ENCODE data around the gene KISS1R. TPM values are rescaled to one million over a fixed set of nuclear protein-coding genes. Genes with fewer than 3 reads are reported as not detected.
"Not testable (repeated sequence)": the region's sequence is repeated elsewhere in the genome, so short reads cannot be mapped to it uniquely, and the experiment has no call there.

The KISS1R gene
- total and polyA plus RNA-seq, 8 donors: 0.11 to 0.23 (median 0.15) TPM; not detected in 5

DNA sequence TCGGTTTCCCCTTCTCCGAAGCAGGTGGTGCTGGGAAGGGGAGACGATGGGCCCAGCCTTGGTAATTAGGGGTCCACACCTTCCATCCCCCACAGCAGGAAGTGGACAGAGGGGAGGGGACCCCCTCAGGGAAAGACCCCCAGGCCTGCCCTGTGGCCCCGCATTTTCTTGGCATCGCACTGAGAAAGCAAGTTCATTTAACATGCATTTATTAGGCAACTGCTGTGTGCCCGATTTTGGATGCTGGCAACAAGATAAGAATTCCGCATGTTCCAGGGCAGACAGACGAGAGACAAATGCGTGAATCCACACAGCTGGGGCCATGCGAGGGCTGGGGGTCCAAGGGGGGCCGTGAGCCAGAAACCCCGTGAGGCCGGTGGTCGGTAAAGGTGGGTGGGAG lies 37.1 kb downstream of the KISS1R start:
- TF ChIP-seq, protein P1, sequence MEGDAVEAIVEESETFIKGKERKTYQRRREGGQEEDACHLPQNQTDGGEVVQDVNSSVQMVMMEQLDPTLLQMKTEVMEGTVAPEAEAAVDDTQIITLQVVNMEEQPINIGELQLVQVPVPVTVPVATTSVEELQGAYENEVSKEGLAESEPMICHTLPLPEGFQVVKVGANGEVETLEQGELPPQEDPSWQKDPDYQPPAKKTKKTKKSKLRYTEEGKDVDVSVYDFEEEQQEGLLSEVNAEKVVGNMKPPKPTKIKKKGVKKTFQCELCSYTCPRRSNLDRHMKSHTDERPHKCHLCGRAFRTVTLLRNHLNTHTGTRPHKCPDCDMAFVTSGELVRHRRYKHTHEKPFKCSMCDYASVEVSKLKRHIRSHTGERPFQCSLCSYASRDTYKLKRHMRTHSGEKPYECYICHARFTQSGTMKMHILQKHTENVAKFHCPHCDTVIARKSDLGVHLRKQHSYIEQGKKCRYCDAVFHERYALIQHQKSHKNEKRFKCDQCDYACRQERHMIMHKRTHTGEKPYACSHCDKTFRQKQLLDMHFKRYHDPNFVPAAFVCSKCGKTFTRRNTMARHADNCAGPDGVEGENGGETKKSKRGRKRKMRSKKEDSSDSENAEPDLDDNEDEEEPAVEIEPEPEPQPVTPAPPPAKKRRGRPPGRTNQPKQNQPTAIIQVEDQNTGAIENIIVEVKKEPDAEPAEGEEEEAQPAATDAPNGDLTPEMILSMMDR (IDR thresholded peaks at IDR 0.05): no peak
- intact Hi-C loops (cut with DNase I): no loop called here
- Histone ChIP-seq H3K27ac (no peak overlapping the region), H3K4me1 (peaks cover 11 to 37% of the 10 kb centered on the region in 2 donors), H3K27me3 (no peaks in the 10 kb centered on the region), H3K4me3 (no peak overlapping the region), H3K9me3 (no peaks in the 10 kb centered on the region), H3K36me3 (peaks cover 0 to 8% of the 10 kb centered on the region in 2 donors)
- ATAC-seq (no peak), DNase-seq (no peak)

DNA sequence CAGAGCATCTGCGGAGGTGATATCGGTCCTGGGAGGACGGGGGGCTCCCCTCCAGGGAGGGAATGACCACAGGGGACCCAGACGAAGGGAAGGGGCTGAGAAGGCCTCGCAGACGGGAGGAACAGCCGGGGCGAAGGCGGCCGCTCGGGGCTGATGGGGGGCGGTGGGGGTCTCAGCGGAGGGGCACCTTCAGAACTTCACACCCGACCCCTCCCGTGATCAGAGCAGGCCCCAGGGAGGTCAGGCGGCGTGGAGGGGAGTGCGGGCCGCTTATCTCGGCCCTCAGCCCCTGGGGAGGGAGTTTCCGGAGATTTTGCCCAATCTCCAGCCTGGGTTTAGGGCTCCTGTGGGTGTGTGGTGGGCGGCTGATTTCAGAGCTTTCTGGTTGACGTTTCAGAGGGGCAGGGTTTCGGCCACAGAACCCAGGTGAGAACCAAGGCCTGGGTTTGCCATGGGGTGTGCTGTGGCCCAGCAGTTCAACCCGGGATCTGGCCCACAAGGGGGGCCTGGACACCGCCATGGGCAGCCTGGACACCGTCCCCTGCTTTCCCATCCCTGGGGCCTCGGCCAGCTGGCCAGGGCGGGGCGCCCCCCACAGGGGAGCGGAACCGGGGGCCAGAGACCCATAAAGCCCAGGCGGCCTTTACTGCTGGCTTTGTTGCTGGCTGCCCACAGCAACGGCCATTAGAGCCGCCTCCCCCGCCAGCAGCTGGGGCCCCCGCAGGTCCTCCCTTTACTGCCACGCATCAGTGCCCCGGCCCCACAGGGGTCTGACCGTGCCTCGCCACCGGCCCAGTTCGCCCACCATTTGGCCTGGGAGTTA lies 37.8 kb downstream of the KISS1R start:
- no peaks in the 10 kb centered on the region for H3K27me3 ChIP-seq
- H3K36me3 ChIP-seq: peaks cover 0 to 14% of the 10 kb centered on the region in 2 donors
- no peaks in the 10 kb centered on the region for H3K9me3 ChIP-seq
- DNase-seq (peak in 1 of 4 donors; percentile 69), ATAC-seq (no peak)
- no peak overlapping the region for H3K27ac ChIP-seq
- H3K4me1 ChIP-seq: peaks cover 11 to 37% of the 10 kb centered on the region in 2 donors
- H3K4me3 ChIP-seq: no peak overlapping the region
- TF ChIP-seq, protein P1 (IDR thresholded peaks at IDR 0.05): no peak
- intact Hi-C loops (cut with DNase I): no loop called here

DNA sequence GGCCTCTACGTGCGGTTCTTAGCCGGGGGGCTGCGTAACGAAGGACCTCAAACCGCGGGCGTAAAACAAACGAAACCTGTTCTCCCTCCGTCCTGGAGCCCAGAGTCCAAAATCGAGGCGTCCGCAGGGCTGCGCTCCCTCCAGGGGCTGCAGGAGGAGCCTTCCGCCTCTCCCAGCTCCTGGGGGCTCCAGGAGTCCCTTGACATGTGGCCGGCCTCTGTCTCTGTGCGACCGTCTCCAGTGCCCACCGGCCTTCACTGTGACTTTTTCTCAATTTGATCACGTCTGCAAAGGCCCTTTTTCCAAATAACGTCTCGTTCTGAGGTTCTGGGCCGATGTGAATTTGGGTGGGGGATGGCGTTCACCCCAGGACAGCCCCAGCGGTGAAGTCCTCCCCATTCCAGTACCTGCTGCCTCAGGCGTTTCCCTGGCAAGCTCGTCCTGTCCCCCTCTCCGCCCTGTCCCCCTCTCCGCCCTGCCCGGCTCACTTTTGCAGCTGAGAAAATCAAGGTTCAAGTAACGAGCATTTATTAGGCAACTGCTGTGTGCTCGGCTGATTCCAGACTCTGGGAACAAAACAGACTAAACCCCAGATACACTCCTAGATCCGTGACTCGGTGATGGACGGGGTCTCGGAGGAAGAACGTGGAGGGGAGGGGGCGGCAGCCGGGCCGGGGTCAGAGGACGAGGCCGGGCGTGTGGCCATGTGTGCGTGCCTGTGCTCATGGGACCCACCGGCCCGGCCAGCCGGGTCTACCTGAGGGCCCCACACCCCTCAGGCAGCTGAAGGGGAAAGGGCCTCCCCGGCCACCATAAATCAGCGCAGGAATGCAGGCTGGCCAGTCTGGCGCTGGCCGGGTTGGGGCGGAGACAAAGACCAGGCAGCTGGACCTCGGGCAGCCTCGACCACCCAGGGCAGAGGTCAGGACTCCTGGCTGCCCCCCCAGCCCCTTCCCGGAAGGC lies 39.0 kb downstream of the KISS1R start:
- Histone ChIP-seq H3K36me3 (peaks cover 0 to 26% of the 10 kb centered on the region in 2 donors), H3K4me1 (peaks cover 11 to 37% of the 10 kb centered on the region in 2 donors), H3K27ac (no peak overlapping the region), H3K27me3 (no peaks in the 10 kb centered on the region), H3K9me3 (no peaks in the 10 kb centered on the region), H3K4me3 (no peak overlapping the region)
- ATAC-seq (peak; percentile 13), DNase-seq (peak in 2 of 4 donors; percentile 54 to 70)
- TF ChIP-seq, protein P1 (IDR thresholded peaks at IDR 0.05): no peak
- intact Hi-C loops (cut with DNase I): no loop called here

DNA sequence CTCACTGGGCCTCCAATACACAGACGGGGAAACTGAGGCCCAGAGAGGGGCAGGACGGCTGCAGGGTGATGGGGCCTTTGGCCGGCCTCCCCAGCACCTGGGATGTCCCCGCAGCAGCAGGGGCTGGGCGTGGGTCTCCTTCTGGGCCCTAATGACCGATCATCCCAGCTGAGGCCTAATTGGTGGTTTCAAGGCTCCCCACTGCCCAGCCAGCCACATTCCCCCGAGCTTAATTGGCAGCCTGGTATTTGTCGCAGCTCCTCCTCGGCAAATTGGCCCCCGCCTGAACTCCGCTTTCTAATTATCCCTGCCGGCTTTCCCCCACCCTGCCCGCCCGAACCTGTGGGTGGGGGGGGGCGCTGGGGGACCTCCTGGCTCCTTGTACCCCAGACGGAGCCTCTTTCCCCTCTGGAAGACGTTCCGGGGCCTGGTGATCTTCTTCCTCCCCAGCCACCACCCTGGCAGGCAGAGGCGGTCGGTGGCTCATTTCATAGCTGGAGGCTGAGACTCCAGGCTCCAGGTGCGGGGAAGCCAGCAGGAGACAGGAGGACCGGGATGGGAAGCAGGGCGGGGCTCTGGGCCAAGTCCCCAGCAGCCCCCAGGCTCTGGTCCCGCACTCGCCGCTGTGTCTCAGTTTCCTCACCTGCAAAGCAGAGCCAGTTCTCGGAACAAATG lies 39.8 kb downstream of the KISS1R start:
- peak in 1 of 4 donors; percentile 49 for DNase-seq
- ATAC-seq: peak; percentile 14
- no peaks in the 10 kb centered on the region for H3K27me3 ChIP-seq
- H3K4me3 ChIP-seq: no peak overlapping the region
- no peak overlapping the region for H3K27ac ChIP-seq
- intact Hi-C loops (cut with DNase I): no loop called here
- no peaks in the 10 kb centered on the region for H3K9me3 ChIP-seq
- TF ChIP-seq, protein P1 (IDR thresholded peaks at IDR 0.05): no peak
- H3K4me1 ChIP-seq: peaks cover 11 to 30% of the 10 kb centered on the region in 2 donors
- peaks cover 0 to 31% of the 10 kb centered on the region in 2 donors for H3K36me3 ChIP-seq

DNA sequence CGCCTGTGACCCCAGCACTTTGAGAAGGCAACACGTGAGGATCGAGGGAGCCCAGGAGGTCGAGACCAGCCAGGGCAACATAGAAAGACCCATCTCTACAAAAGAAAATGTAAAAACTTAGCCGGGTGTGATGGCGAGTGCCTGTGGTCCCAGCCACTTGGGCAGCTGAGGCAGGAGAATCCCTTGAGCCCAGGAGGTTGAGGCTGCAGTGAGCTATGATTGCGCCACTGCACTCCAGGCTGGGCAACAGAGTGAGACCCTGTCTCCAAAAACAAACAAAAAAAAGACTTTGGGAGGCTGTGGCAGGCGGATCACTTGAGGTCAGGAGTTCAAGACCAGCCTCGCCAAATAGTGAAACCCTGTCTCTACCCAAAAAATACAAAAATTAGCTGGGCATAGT lies 40.4 kb downstream of the KISS1R start:
- H3K27me3 ChIP-seq; H3K4me3 ChIP-seq; H3K27ac ChIP-seq; H3K9me3 ChIP-seq; intact Hi-C loops (cut with DNase I); ATAC-seq; DNase-seq: not testable (repeated sequence)
- H3K4me1 ChIP-seq: peaks cover 8 to 24% of the 10 kb centered on the region in 2 donors
- H3K36me3 ChIP-seq: peaks cover 0 to 31% of the 10 kb centered on the region in 2 donors

All from left lung (tissue), 10 donors.